K562 (cell line): ENCODE data around the gene ZDHHC18. TPM values are rescaled to one million over a fixed set of nuclear protein-coding genes. Genes with fewer than 3 reads are reported as not detected.

Source experiments
- ARID3A ChIP-seq: IDR thresholded peaks from 2 replicates; pipeline ENCODE4 v1.6.1; 2012; ENCODE audit warnings: low read depth, low read length, improper control_type of control experiment, borderline replicate concordance
- E2F6 ChIP-seq, 2 experiments: IDR thresholded peaks; 2 replicates each; pipeline ENCODE4 v1.6.1; 2011; ENCODE audit warnings: borderline replicate concordance in 1 of 2, control low read depth in 1 of 2, low read depth in 1 of 2, low read length in 1 of 2, mild to moderate bottlenecking in 1 of 2, mixed read lengths in 1 of 2, moderate library complexity in 1 of 2; ENCODE audit not compliant: insufficient read depth in 1 of 2, insufficient read length in 1 of 2, poor library complexity in 1 of 2, severe bottlenecking in 1 of 2; ENCODE audit errors: extremely low read depth in 1 of 2
- E4F1 ChIP-seq: fragments of 250-450 bp; sonication (Bioruptor Pico); IDR thresholded peaks from 2 replicates; pipeline ENCODE4 v1.5.0; 2021; ENCODE audit warnings: mild to moderate bottlenecking, borderline replicate concordance
- EP300 ChIP-seq: IDR thresholded peaks from 2 replicates; pipeline ENCODE4 v1.6.1; 2012; ENCODE audit warnings: low read length, improper control_type of control experiment
- HDGF ChIP-seq: fragments of 450-650 bp; IDR thresholded peaks from 2 replicates; pipeline ENCODE4 v1.6.1; 2016
- MLLT1 ChIP-seq, 2 experiments: fragments of 450-650 bp; IDR thresholded peaks; 2 replicates each; pipeline ENCODE4 v1.6.1; 2016
- MTA3 ChIP-seq: fragments of 450-650 bp; formaldehyde crosslinking; IDR thresholded peaks from 2 replicates; pipeline ENCODE4 v1.6.1; 2017; ENCODE audit warnings: mild to moderate bottlenecking, borderline replicate concordance
- PYGO2 ChIP-seq: fragments of 450-650 bp; IDR thresholded peaks from 2 replicates; pipeline ENCODE4 v1.6.1; 2016; ENCODE audit warnings: mild to moderate bottlenecking, missing genetic modification characterization, moderate library complexity, missing compliant biosample characterization
- RBM17 ChIP-seq: fragments of 200-400 bp; formaldehyde crosslinking; IDR thresholded peaks from 2 replicates; pipeline ENCODE4 v1.6.1; 2017; ENCODE audit warnings: low read depth, mild to moderate bottlenecking, low read length, borderline replicate concordance
- SAFB ChIP-seq: fragments of 200-400 bp; formaldehyde crosslinking; IDR thresholded peaks from 2 replicates; pipeline ENCODE4 v1.6.1; 2017; ENCODE audit warnings: low read depth, low read length, borderline replicate concordance
- SIX5 ChIP-seq, 2 experiments: IDR thresholded peaks; 2 replicates each; pipeline ENCODE4 v1.6.1; 2011; ENCODE audit warnings: low read length in 2 of 2, borderline replicate concordance in 1 of 2, low read depth in 1 of 2, mild to moderate bottlenecking in 1 of 2, moderate library complexity in 1 of 2; ENCODE audit not compliant: insufficient read depth in 1 of 2
- SMAD1 ChIP-seq: fragments of 150-350 bp; IDR thresholded peaks from 2 replicates; pipeline ENCODE4 v1.6.1; 2014; ENCODE audit warnings: low read length, low read depth; ENCODE audit not compliant: partially characterized antibody
- TOE1 ChIP-seq, 2 experiments: fragments of 450-650 bp in 1 of 2; sonication (generic) in 1 of 2; formaldehyde crosslinking in 1 of 2; IDR thresholded peaks; 2 replicates each; pipeline versions ENCODE4 v1.7.1 to v1.8.0; 2016 to 2022; ENCODE audit warnings: borderline replicate concordance in 2 of 2, mild to moderate bottlenecking in 2 of 2, antibody characterized with exemption in 1 of 2, inconsistent platforms in 1 of 2, low read depth in 1 of 2, missing genetic modification reagents in 1 of 2, moderate library complexity in 1 of 2
- ZBTB9 ChIP-seq: fragments of 450-650 bp; formaldehyde crosslinking; IDR thresholded peaks from 2 replicates; pipeline ENCODE4 v1.4.0; 2020; ENCODE audit warnings: mild to moderate bottlenecking, moderate library complexity
- ZNF445 ChIP-seq: fragments of 250-450 bp; sonication (Bioruptor Pico); IDR thresholded peaks from 2 replicates; pipeline ENCODE4 v1.4.0; 2020; ENCODE audit warnings: low read depth, mild to moderate bottlenecking, moderate library complexity
- ZNF699 ChIP-seq: fragments of 250-450 bp; sonication (Bioruptor Pico); IDR thresholded peaks from 2 replicates; pipeline ENCODE4 v1.8.0; 2021; ENCODE audit warnings: mild to moderate bottlenecking, moderate library complexity; ENCODE audit not compliant: insufficient replicate concordance
- polyA plus RNA-seq, 8 experiments: library from polyadenylated mRNA; depleted of rRNA in 4 of 8; stranded (reverse) in 5 of 8; unstranded in 3 of 8; fragments of >200 nt; fragmentation: Nextera tagmentation in 2 of 8; fragmentation: Illumina TruSeq in 1 of 8; extraction: Ambion mirVana in 2 of 8; extraction: Trizol in 1 of 8; gene quantifications; 2 replicates each; pipeline versions ENCODE4 v1.2.1 to v1.2.3, GENCODE V29; 2011 to 2014; ENCODE audit warnings: inconsistent platforms in 1 of 8, missing spikeins in 1 of 8
- total RNA-seq, 7 experiments: library from RNA; depleted of rRNA in 6 of 7; stranded (reverse); fragments of >200 nt in 6 of 7; fragmentation: Illumina TruSeq in 2 of 7; extraction: Trizol in 2 of 7; gene quantifications; 2 replicates each; pipeline versions ENCODE4 v1.2.1 to v1.2.3, GENCODE V29; 2011 to 2021; ENCODE audit warnings: low replicate concordance in 1 of 7

The ZDHHC18 gene
- total and polyA plus RNA-seq, 9 of the 15 experiments (the other 6 are each of a cell fraction or from before 2014, with no cell fraction given) = 0.42 to 35.6 (median 15.8) TPM

- TF ChIP-seq SAFB = no peak
- no peak; the same call in 1 of the 2 replicates for TF ChIP-seq E4F1 (CRISPR knock-in tag)
- TF ChIP-seq SIX5 (IDR thresholded peaks at IDR 0.05; ENCODE audit: borderline replicate concordance in 1 of 2, insufficient read depth in 1 of 2, low read depth in 1 of 2, low read length in 2 of 2) = no peak
- TF ChIP-seq EP300 = peak; percentile 87
- TF ChIP-seq TOE1 (IDR thresholded peaks at IDR 0.05; ENCODE audit: borderline replicate concordance) = peak; percentile 70; the same call in 1 of the 2 replicates
- TF ChIP-seq TOE1 (CRISPR knock-in tag; IDR thresholded peaks at IDR 0.05; ENCODE audit: borderline replicate concordance, low read depth) = no peak
- no peak for TF ChIP-seq HDGF
- TF ChIP-seq PYGO2 (tag) = 0 out of 2 replicates have a peak, but pooled peaks have one; percentile 30
- TF ChIP-seq ARID3A = no peak; the same call in 1 of the 2 replicates
- peak; percentile 90 for TF ChIP-seq MTA3
- peak; percentile 69 for TF ChIP-seq SMAD1
- peak; percentile 74 to 87 for TF ChIP-seq MLLT1 (IDR thresholded peaks at IDR 0.05)
- TF ChIP-seq RBM17 = no peak
- no peak for TF ChIP-seq ZNF445
- peak; percentile 33 to 73 for TF ChIP-seq E2F6 (IDR thresholded peaks at IDR 0.05; ENCODE audit: borderline replicate concordance in 1 of 2, extremely low read depth in 1 of 2, insufficient read depth in 1 of 2, insufficient read length in 1 of 2, low read depth in 1 of 2, low read length in 1 of 2, poor library complexity in 1 of 2, severe bottlenecking in 1 of 2)
- peak; percentile 48 for TF ChIP-seq ZBTB9 (CRISPR knock-in tag)
- no peak for TF ChIP-seq ZNF699 (CRISPR knock-in tag)
These were observed 39.8 kb upstream of the ZDHHC18 start (continued) for GRCh38 chr1:26786437-26787380.
